Right atrium auricular region (tissue), 2 donors: ENCODE data around the gene DDIT3. TPM values are rescaled to one million over a fixed set of nuclear protein-coding genes. Genes with fewer than 3 reads are reported as not detected.

Source experiments
- DNase-seq: peaks from one replicate; pipeline ENCODE4 v3.0.0-alpha.2; 2019; ENCODE audit warnings: low spot score
- H3K27ac ChIP-seq, 2 donors: fragments of 200-600 bp; sonication (generic); 1 replicate in 1 of 2; 2 replicates in 1 of 2; pipeline ENCODE4 v1.5.1; 2016 to 2019
- H3K27me3 ChIP-seq, 2 donors: fragments of 200-600 bp; sonication (generic); one replicate each; pipeline versions ENCODE4 v1.5.1 to v1.6.0; 2017 to 2019
- H3K36me3 ChIP-seq: fragments of 200-600 bp; sonication (generic); one replicate; pipeline ENCODE4 v1.5.1; 2016
- H3K4me1 ChIP-seq, 2 donors: fragments of 200-600 bp; sonication (generic); one replicate each; pipeline versions ENCODE4 v1.5.1 to v1.6.0; 2017 to 2019
- H3K4me3 ChIP-seq, 2 donors: fragments of 200-600 bp; sonication (generic); 1 replicate in 1 of 2; 2 replicates in 1 of 2; pipeline ENCODE4 v1.5.1; 2017 to 2019; ENCODE audit warnings: mild to moderate bottlenecking in 1 of 2, moderate library complexity in 1 of 2
- H3K9me3 ChIP-seq, 2 donors: fragments of 200-600 bp; sonication (generic); one replicate each; pipeline ENCODE4 v1.5.1; 2019
- CTCF ChIP-seq, 2 donors: fragments of 200-600 bp; sonication (generic); IDR thresholded peaks; one replicate each; pipeline ENCODE4 v1.5.1; 2019; ENCODE audit warnings: antibody characterized with exemption in 2 of 2
- total RNA-seq, 2 donors: library from RNA; depleted of rRNA; stranded (reverse); fragments of >200 nt; gene quantifications; one replicate each; pipeline ENCODE4 v1.1.0, GENCODE V29; 2016

DDIT3 gene
- total RNA-seq, 2 donors from 2014 or later: 19.8 to 25.0 TPM

GRCh38 chr12:57560516-57560915 lies 40.2 kb upstream of the DDIT3 start:
- Histone ChIP-seq H3K4me1 (no peaks in the 10 kb centered on the region), H3K27me3 (no peaks in the 10 kb centered on the region), H3K4me3 (no peak overlapping the region), H3K36me3 (no peaks in the 10 kb centered on the region), H3K27ac (no peak overlapping the region), H3K9me3 (no peaks in the 10 kb centered on the region)
- TF ChIP-seq CTCF (IDR thresholded peaks at IDR 0.05): no peak
- DNase-seq: no peak

DNA sequence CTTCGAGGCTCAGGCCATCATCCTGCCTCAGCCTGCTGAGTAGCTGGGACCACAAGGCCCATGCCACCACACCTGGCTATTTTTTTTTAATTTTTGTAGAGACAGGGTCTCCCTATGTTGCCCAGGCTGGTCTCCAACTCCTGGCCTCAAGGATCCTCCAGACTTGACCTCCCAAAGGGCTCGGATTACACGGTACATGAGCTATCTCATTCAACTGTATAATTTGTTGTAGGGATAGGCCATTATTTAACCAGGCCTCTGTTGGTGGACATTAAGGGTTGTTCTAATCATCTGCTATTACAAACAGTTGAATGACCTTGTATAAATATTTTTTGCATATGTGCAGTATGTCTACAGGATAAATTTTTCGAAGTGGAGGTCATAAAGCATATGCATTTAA lies 38.5 kb upstream of the DDIT3 start:
- no peak for DNase-seq
- H3K36me3 ChIP-seq: no peaks in the 10 kb centered on the region
- H3K27me3 ChIP-seq: no peaks in the 10 kb centered on the region
- H3K4me3 ChIP-seq: no peak overlapping the region
- TF ChIP-seq CTCF (IDR thresholded peaks at IDR 0.05): no peak
- no peak overlapping the region for H3K27ac ChIP-seq
- H3K9me3 ChIP-seq: no peaks in the 10 kb centered on the region
- no peaks in the 10 kb centered on the region for H3K4me1 ChIP-seq

- no peak overlapping the region for H3K27ac ChIP-seq
- H3K36me3 ChIP-seq: no peaks in the 10 kb centered on the region
- H3K4me3 ChIP-seq: no peak overlapping the region
- DNase-seq: no peak
- no peak for TF ChIP-seq CTCF (IDR thresholded peaks at IDR 0.05)
- H3K4me1 ChIP-seq: peaks cover 0 to 5% of the 10 kb centered on the region in 2 donors
- H3K27me3 ChIP-seq: peaks cover 0 to 11% of the 10 kb centered on the region in 2 donors
- no peaks in the 10 kb centered on the region for H3K9me3 ChIP-seq
Measured at GRCh38 chr12:57554897-57555296, 34.6 kb upstream of the DDIT3 start.

DNA sequence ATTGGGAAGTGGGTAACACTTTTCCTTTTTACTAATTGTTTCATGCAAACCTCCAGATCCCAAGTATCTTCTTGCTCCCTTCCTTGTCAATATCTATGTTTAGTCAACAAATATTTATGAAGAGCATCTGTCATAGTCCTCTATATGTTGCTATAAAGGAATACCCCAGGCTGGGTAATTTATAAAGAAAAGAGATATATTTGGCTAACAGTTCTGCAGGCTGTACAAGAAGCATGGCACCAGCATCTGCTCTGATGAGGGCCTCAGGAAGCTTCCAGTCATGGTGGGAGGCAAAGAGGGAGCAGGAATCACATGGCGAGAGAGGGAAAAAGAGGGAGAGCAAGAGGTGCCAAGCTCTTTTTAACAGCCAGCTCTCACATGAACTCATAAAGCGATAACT lies 34.1 kb upstream of the DDIT3 start:
- no peak overlapping the region for H3K27ac ChIP-seq
- no peak for DNase-seq
- no peaks in the 10 kb centered on the region for H3K9me3 ChIP-seq
- TF ChIP-seq CTCF (IDR thresholded peaks at IDR 0.05): no peak
- peaks cover 0 to 10% of the 10 kb centered on the region in 2 donors for H3K4me1 ChIP-seq
- H3K4me3 ChIP-seq: no peak overlapping the region
- peaks cover 0 to 15% of the 10 kb centered on the region in 2 donors for H3K27me3 ChIP-seq
- H3K36me3 ChIP-seq: no peaks in the 10 kb centered on the region

DNA sequence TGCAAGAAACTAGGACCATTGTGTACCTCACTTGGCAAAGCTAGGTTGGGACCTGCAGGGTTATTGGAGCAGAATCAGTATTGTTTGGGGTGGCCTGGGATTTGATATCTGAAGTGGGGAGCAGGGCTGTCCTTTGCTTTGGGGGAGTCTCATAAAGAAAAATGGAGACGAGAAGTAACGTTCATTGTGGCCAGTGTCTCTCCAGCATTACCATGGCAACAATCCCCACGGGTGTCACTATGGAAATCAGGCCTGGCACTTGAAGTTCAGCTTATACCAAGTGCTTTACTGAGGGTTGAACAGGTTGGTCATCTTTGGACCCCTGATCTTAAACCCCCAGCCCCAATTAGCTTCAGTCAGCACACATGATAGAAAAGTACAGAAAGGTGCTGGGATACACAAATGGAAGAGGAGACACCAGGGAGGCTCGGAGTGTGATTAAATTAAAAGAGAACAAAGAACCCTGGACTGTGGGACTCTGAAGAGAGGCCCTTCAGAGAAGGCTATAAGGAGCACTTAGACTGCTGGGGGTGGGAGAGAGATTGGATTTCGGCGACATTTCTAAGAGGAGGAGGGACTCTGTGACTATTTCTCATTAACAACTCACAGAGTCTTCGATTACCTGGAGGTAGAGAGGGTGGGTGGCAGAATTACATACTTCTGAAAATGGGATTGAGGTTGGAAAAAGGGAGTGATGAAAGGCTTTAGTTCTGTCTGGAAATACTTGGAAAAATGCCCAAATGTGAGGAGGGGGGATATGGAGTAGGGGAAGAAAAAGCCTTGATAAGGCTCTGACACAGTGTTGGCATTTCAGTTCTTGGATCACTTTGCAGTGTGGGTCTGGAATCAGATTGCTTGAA lies 33.3 kb upstream of the DDIT3 start:
- no peaks in the 10 kb centered on the region for H3K9me3 ChIP-seq
- TF ChIP-seq CTCF (IDR thresholded peaks at IDR 0.05): no peak
- peaks cover 3 to 17% of the 10 kb centered on the region in 2 donors for H3K27me3 ChIP-seq
- peaks cover 0 to 11% of the 10 kb centered on the region in 2 donors for H3K4me1 ChIP-seq
- no peaks in the 10 kb centered on the region for H3K36me3 ChIP-seq
- no peak for DNase-seq
- no peak overlapping the region for H3K4me3 ChIP-seq
- no peak overlapping the region for H3K27ac ChIP-seq
